Lower lobe of right lung (tissue), 2 donors: ENCODE data around the gene WDR36. TPM values are rescaled to one million over a fixed set of nuclear protein-coding genes. Genes with fewer than 3 reads are reported as not detected.

ENCODE experiments used
- ATAC-seq, 2 donors: fragments of 200-7000 bp; cut with Tn5 transposase; one replicate each; pipeline ENCODE4 v1.9.1; 2020 to 2022; ENCODE audit warnings: mild to moderate bottlenecking in 2 of 2, moderate library complexity in 2 of 2
- DNase-seq: peaks from one replicate; pipeline ENCODE4 v3.0.0-alpha.2; 2020
- H3K27ac ChIP-seq: fragments of 200-600 bp; one replicate; pipeline ENCODE4 v1.8.0; 2022
- H3K27me3 ChIP-seq: fragments of 200-600 bp; one replicate; pipeline ENCODE4 v1.8.0; 2022; ENCODE audit warnings: low read depth
- H3K36me3 ChIP-seq: fragments of 200-600 bp; one replicate; pipeline ENCODE4 v1.8.0; 2022; ENCODE audit warnings: mild to moderate bottlenecking
- H3K4me1 ChIP-seq: fragments of 200-600 bp; one replicate; pipeline ENCODE4 v1.8.0; 2022
- H3K4me3 ChIP-seq: fragments of 200-600 bp; one replicate; pipeline ENCODE4 v1.8.0; 2022; ENCODE audit warnings: mild to moderate bottlenecking
- H3K9me3 ChIP-seq: fragments of 200-600 bp; one replicate; pipeline ENCODE4 v1.8.0; 2022
- intact Hi-C: fragments of 100-400 bp; cut with DNase I; formaldehyde crosslinking; loops from one replicate; pipeline ENCODE4 v1.11.0; 2022
- total RNA-seq: library from RNA; stranded (reverse); fragmentation: NEBNext Ultra II Directional; extraction: Animal tissue kit (Norgen Biotek cat#: 25700); gene quantifications from one replicate; pipeline ENCODE4 v1.2.1, GENCODE V29; 2021
- TF ChIP-seq, protein P1 (sequence below): fragments of 200-600 bp; IDR thresholded peaks from one replicate; pipeline ENCODE4 v1.8.0; 2022; ENCODE audit warnings: antibody characterized with exemption, mild to moderate bottlenecking
- donor health status: DM: no; HTN: yes; CAD: no; lungs with severe emphysema.

WDR36 gene
- total RNA-seq, 1 donor from 2014 or later = 27.7 TPM

GRCh38 chr5:111063709-111064322, 28.3 kb upstream of the WDR36 start:
- no peak for DNase-seq

DNA sequence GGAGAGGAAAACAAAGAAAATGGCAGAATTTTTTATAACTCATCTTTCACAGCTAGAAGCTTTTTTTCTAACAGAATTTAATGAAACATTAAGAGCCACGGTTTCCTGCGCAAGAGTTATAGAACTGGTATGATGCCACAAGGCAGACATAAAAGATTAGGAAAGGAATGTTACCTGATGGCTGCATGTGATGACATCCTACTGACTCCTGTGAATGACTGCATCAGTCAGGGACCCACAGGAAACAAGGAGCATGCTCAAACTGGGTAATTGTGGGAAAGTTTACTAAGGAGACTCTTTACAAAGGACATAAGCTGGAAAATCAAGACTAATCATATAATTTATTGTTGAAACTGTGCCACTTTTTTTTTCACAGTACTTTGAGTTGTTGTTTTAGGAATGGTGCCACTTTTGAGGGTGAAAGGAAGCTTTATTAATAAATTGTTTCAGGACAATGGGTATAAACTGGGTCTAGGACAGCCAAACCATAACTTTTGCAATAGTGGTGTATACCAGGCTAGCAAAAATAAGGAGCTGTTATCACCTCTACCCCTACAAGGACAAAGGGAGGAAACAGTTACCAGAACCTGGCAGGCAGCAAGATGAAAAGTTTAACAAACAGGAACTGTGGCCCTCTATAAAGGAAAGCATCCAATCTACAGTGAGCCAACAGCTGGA, 25.7 kb upstream of the WDR36 start:
- H3K27ac ChIP-seq = no peak overlapping the region
- intact Hi-C loops = no loop called here
- ATAC-seq = no peak

More at GRCh38 chr5:111063709-111064322, 28.3 kb upstream of the WDR36 start:
- no peaks in the 10 kb centered on the region for H3K9me3 ChIP-seq
- no peak for ATAC-seq
- no peaks in the 10 kb centered on the region for H3K36me3 ChIP-seq
- H3K4me3 ChIP-seq = no peak overlapping the region
- H3K27me3 ChIP-seq = no peaks in the 10 kb centered on the region
- no peaks in the 10 kb centered on the region for H3K4me1 ChIP-seq
- H3K27ac ChIP-seq = no peak overlapping the region
- intact Hi-C loops = no loop called here
- TF ChIP-seq, protein P1, sequence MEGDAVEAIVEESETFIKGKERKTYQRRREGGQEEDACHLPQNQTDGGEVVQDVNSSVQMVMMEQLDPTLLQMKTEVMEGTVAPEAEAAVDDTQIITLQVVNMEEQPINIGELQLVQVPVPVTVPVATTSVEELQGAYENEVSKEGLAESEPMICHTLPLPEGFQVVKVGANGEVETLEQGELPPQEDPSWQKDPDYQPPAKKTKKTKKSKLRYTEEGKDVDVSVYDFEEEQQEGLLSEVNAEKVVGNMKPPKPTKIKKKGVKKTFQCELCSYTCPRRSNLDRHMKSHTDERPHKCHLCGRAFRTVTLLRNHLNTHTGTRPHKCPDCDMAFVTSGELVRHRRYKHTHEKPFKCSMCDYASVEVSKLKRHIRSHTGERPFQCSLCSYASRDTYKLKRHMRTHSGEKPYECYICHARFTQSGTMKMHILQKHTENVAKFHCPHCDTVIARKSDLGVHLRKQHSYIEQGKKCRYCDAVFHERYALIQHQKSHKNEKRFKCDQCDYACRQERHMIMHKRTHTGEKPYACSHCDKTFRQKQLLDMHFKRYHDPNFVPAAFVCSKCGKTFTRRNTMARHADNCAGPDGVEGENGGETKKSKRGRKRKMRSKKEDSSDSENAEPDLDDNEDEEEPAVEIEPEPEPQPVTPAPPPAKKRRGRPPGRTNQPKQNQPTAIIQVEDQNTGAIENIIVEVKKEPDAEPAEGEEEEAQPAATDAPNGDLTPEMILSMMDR = peak; percentile 28

DNA sequence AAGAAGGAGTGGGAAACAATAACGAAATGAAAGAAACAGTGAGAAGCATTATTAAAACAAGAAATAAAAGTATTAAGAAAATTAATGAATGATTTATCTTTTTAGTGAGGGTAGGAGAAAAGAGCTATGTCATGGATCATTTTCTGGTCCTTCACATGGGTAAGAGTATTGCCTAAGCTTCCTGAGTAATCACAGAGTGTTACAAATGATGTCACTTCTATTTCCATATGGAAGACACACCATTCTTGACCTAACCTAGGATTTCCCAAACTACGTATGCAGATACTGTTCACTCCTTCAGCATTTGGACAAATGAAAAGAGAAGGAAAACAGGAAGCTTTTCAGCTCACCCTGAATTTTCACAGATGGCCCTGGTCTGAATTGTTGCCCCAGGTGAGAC, 23.9 kb upstream of the WDR36 start:
- Histone ChIP-seq H3K36me3 (no peaks in the 10 kb centered on the region), H3K27ac (no peak overlapping the region), H3K4me1 (peaks cover 8% of the 10 kb centered on the region), H3K9me3 (no peaks in the 10 kb centered on the region), H3K4me3 (no peak overlapping the region), H3K27me3 (no peaks in the 10 kb centered on the region)
- ATAC-seq (no peak), DNase-seq (no peak)
- intact Hi-C loops = no loop called here
- TF ChIP-seq, protein P1 = no peak

More for the DNA sequence above, 25.7 kb upstream of the WDR36 start:
- Histone ChIP-seq H3K36me3 (no peaks in the 10 kb centered on the region), H3K4me1 (peaks cover 8% of the 10 kb centered on the region), H3K9me3 (no peaks in the 10 kb centered on the region), H3K27me3 (no peaks in the 10 kb centered on the region), H3K4me3 (no peak overlapping the region)
- TF ChIP-seq, protein P1 = no peak
- DNase-seq = no peak

GRCh38 chr5:111069839-111070238, 22.3 kb upstream of the WDR36 start:
- Histone ChIP-seq H3K9me3 (no peaks in the 10 kb centered on the region), H3K27me3 (no peaks in the 10 kb centered on the region), H3K4me3 (no peak overlapping the region), H3K4me1 (peaks cover 16% of the 10 kb centered on the region), H3K27ac (no peak overlapping the region), H3K36me3 (no peaks in the 10 kb centered on the region)
- TF ChIP-seq, protein P1 = no peak
- ATAC-seq (no peak), DNase-seq (no peak)
- intact Hi-C loops = no loop called here

GRCh38 chr5:111070272-111071134, 21.6 kb upstream of the WDR36 start:
- Histone ChIP-seq H3K4me1 (peaks cover 20% of the 10 kb centered on the region), H3K27me3 (no peaks in the 10 kb centered on the region), H3K4me3 (peak overlapping the region; percentile 4), H3K9me3 (no peaks in the 10 kb centered on the region), H3K36me3 (no peaks in the 10 kb centered on the region), H3K27ac (no peak overlapping the region)
- intact Hi-C loops = no loop called here
- ATAC-seq = peak; percentile 59 to 62
- DNase-seq = peak; percentile 49
- TF ChIP-seq, protein P1 = no peak
